H1 (cell line): ENCODE measurements around the gene POC1B. TPM values are rescaled to one million over a fixed set of nuclear protein-coding genes. Genes with fewer than 3 reads are reported as not detected.

Experiments used
- HDAC6 ChIP-seq: IDR thresholded peaks from one replicate; pipeline ENCODE4 v1.7.1; 2012; ENCODE audit warnings: low read depth, mild to moderate bottlenecking, inconsistent platforms, low read length, moderate library complexity
- RNF2 ChIP-seq: fragments of 200-900, 300-1000 bp; sonication (generic); IDR thresholded peaks from 2 replicates; pipeline ENCODE4 v1.7.1; 2016; ENCODE audit warnings: borderline replicate concordance, low read depth, mild to moderate bottlenecking, antibody characterized with exemption, low read length; ENCODE audit not compliant: poor library complexity, severe bottlenecking; ENCODE audit errors: missing control alignments
- polyA plus RNA-seq, 7 experiments: library from polyadenylated mRNA; depleted of rRNA in 3 of 7; stranded (reverse) in 5 of 7; unstranded in 2 of 7; fragments of >200 nt in 5 of 7; fragments of 200-250 nt in 2 of 7; gene quantifications; 1 replicate in 5 of 7; 2 replicates in 1 of 7; 4 replicates in 1 of 7; pipeline versions ENCODE4 v1.2.1 to v1.2.3, GENCODE V29; 2011 to 2013; ENCODE audit warnings: missing spikeins in 2 of 7, mixed read lengths in 2 of 7
- total RNA-seq: library from RNA; stranded (reverse); fragmentation: NEBNext Ultra II Directional; extraction: Animal tissue kit (Norgen Biotek cat#: 25700); gene quantifications from 2 replicates; pipeline ENCODE4 v1.2.1, GENCODE V29; 2021
- TF ChIP-seq, protein P1 (sequence below): IDR thresholded peaks from 2 replicates; pipeline ENCODE4 v1.6.1; 2011; ENCODE audit warnings: low read depth, mild to moderate bottlenecking, low read length; ENCODE audit not compliant: insufficient read depth

The POC1B gene
- total and polyA plus RNA-seq, 2 of the 8 experiments (the other 6 are each of a cell fraction or from before 2014, with no cell fraction given): 7.5 to 16.3 TPM

GRCh38 chr12:89476232-89476631, 49.6 kb downstream of the POC1B start (continued):
- no peak for TF ChIP-seq RNF2
- TF ChIP-seq, protein P1, sequence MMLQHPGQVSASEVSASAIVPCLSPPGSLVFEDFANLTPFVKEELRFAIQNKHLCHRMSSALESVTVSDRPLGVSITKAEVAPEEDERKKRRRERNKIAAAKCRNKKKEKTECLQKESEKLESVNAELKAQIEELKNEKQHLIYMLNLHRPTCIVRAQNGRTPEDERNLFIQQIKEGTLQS: no peak
- TF ChIP-seq HDAC6: no peak
